Activated B cell treated with CpG ODN at 0.5 μM for 24 hours (primary cell): ENCODE results near the gene CTNNBL1. TPM values are rescaled to one million over a fixed set of nuclear protein-coding genes. Genes with fewer than 3 reads are reported as not detected.

Experiments
- ATAC-seq: fragments of 200-7000 bp; cut with Tn5 transposase; one replicate; pipeline ENCODE4 v1.10.0; 2021; ENCODE audit warnings: low read depth, mild to moderate bottlenecking, moderate library complexity
- CTCF ChIA-PET: fragments of 350-600 bp; sonication (Branson Sonifier 250); formaldehyde crosslinking; loops from one replicate; lab custom pipeline; 2021; ENCODE audit warnings: antibody characterized with exemption; lab: Charles Lee
- POLR2A ChIA-PET: fragments of 350-600 bp; sonication (Branson Sonifier 250); formaldehyde crosslinking; loops from one replicate; lab custom pipeline; 2021; ENCODE audit warnings: antibody characterized with exemption; lab: Charles Lee
- DNase-seq: peaks from one replicate; pipeline ENCODE4 v3.0.0; 2022
- H3K27ac Mint-ChIP-seq: one replicate; pipeline ENCODE4 v1.8.0; 2020; ENCODE audit warnings: mixed read lengths
- H3K27me3 Mint-ChIP-seq: one replicate; pipeline ENCODE4 v1.8.0; 2021; ENCODE audit warnings: mixed read lengths
- H3K36me3 Mint-ChIP-seq: one replicate; pipeline ENCODE4 v1.8.0; 2021; ENCODE audit warnings: low read depth, mixed read lengths
- H3K4me1 Mint-ChIP-seq: one replicate; pipeline ENCODE4 v1.8.0; 2021; ENCODE audit warnings: mixed read lengths
- H3K4me3 Mint-ChIP-seq: one replicate; pipeline ENCODE4 v1.8.0; 2020; ENCODE audit warnings: mild to moderate bottlenecking, mixed read lengths
- H3K9me3 Mint-ChIP-seq: one replicate; pipeline ENCODE4 v1.8.0; 2020; ENCODE audit warnings: mixed read lengths
- CTCF ChIP-seq: fragments of 200-600 bp; IDR thresholded peaks from one replicate; pipeline ENCODE4 v1.8.0; 2022; ENCODE audit warnings: antibody characterized with exemption, mild to moderate bottlenecking
- intact Hi-C: fragments of 100-400 bp; cut with micrococcal nuclease; formaldehyde crosslinking; loops from one replicate; pipeline ENCODE4 v1.15.1; 2024
- total RNA-seq: library from RNA; stranded (reverse); gene quantifications from 2 replicates; pipeline ENCODE4 v1.2.3, GENCODE V29; 2022

Gene CTNNBL1
- total RNA-seq, 1 donor from 2014 or later = 102 TPM

GRCh38 chr20:37895166-37895565 is 201.3 kb downstream of the CTNNBL1 start:
- DNase-seq (no peak), ATAC-seq (no peak)
- Mint-ChIP-seq H3K4me3 (no peak overlapping the region), H3K27ac (no peak overlapping the region), H3K4me1 (no peaks in the 10 kb centered on the region), H3K36me3 (no peaks in the 10 kb centered on the region), H3K9me3 (no peaks in the 10 kb centered on the region), H3K27me3 (peaks cover 4% of the 10 kb centered on the region)
- no peak for TF ChIP-seq CTCF
- CTCF ChIA-PET = no interaction called here
- intact Hi-C loops = no loop called here
- POLR2A ChIA-PET = no interaction called here

- no peak overlapping the region for H3K4me3 Mint-ChIP-seq
- CTCF ChIA-PET = no interaction called here
- ATAC-seq = no peak
- H3K27me3 Mint-ChIP-seq = peaks cover 18% of the 10 kb centered on the region
- intact Hi-C loops = no loop called here
- POLR2A ChIA-PET = no interaction called here
- no peak overlapping the region for H3K27ac Mint-ChIP-seq
- H3K4me1 Mint-ChIP-seq = peaks cover 3% of the 10 kb centered on the region
- no peaks in the 10 kb centered on the region for H3K9me3 Mint-ChIP-seq
- H3K36me3 Mint-ChIP-seq = no peaks in the 10 kb centered on the region
- DNase-seq = no peak
- TF ChIP-seq CTCF = no peak
Observed at GRCh38 chr20:37896932-37897548, 203.2 kb downstream of the CTNNBL1 start.

- Mint-ChIP-seq H3K4me3 (no peak overlapping the region), H3K27me3 (peaks cover 22% of the 10 kb centered on the region), H3K36me3 (no peaks in the 10 kb centered on the region), H3K27ac (no peak overlapping the region), H3K4me1 (peaks cover 7% of the 10 kb centered on the region), H3K9me3 (no peaks in the 10 kb centered on the region)
- intact Hi-C loops = no loop called here
- CTCF ChIA-PET = no interaction called here
- ATAC-seq = no peak
- no peak for DNase-seq
- no peak for TF ChIP-seq CTCF
- POLR2A ChIA-PET = no interaction called here
Observed at GRCh38 chr20:37898233-37899104, 204.6 kb downstream of the CTNNBL1 start.

- no peak for TF ChIP-seq CTCF
- intact Hi-C loops = loop anchor here (5.0 kb wide), 1 partner anchor 337 kb away; no protein-coding TSS in a partner anchor
- Mint-ChIP-seq H3K9me3 (no peaks in the 10 kb centered on the region), H3K27me3 (peaks cover 28% of the 10 kb centered on the region), H3K4me1 (peaks cover 12% of the 10 kb centered on the region), H3K36me3 (no peaks in the 10 kb centered on the region), H3K27ac (no peak overlapping the region), H3K4me3 (no peak overlapping the region)
- POLR2A ChIA-PET = no interaction called here
- ATAC-seq (no peak), DNase-seq (no peak)
- CTCF ChIA-PET = no interaction called here
Observed at GRCh38 chr20:37899105-37900045, 205.5 kb downstream of the CTNNBL1 start.
